ENCODE results near the gene GRIK2. TPM values are rescaled to one million over a fixed set of nuclear protein-coding genes. Genes with fewer than 3 reads are reported as not detected.

Gene GRIK2
- total RNA-seq, 4 donors from 2014 or later = 0.46 to 3.7 (median 1.8) TPM

GRCh38 chr6:101980924-101981323, 587.4 kb downstream of the GRIK2 start:
- Histone ChIP-seq H3K9me3 (no peaks in the 10 kb centered on the region), H3K4me1 (no peaks in the 10 kb centered on the region), H3K27me3 (no peaks in the 10 kb centered on the region), H3K4me3 (no peak overlapping the region), H3K27ac (replicated peaks in 1 of 4) (no peak overlapping the region), H3K36me3 (no peaks in the 10 kb centered on the region)
- DNase-seq (ENCODE audit: extremely low spot score) = no peak
- intact Hi-C loops (cut with DNase I) = no loop called here
- no peak for TF ChIP-seq EP300 (IDR thresholded peaks at IDR 0.05)
- TF ChIP-seq POLR2A (IDR thresholded peaks at IDR 0.05; ENCODE audit: low read depth) = no peak
- TF ChIP-seq CTCF (IDR thresholded peaks at IDR 0.05) = no peak
- TF ChIP-seq POLR2AphosphoS5 (IDR thresholded peaks at IDR 0.05) = no peak

- WGBS = 87% methylated on average over 3 of the region's 3 CpGs
- no peak for DNase-seq (ENCODE audit: extremely low spot score)
- Histone ChIP-seq H3K4me3 (no peak overlapping the region), H3K27me3 (no peaks in the 10 kb centered on the region), H3K4me1 (no peaks in the 10 kb centered on the region), H3K36me3 (no peaks in the 10 kb centered on the region), H3K27ac (replicated peaks in 1 of 4) (no peak overlapping the region), H3K9me3 (no peaks in the 10 kb centered on the region)
- TF ChIP-seq EP300 (IDR thresholded peaks at IDR 0.05) (no peak), POLR2AphosphoS5 (IDR thresholded peaks at IDR 0.05) (no peak), POLR2A (IDR thresholded peaks at IDR 0.05; ENCODE audit: low read depth) (no peak), CTCF (IDR thresholded peaks at IDR 0.05) (no peak)
- intact Hi-C loops (cut with DNase I) = no loop called here
These were observed 593.0 kb downstream of the GRIK2 start for GRCh38 chr6:101986476-101986875.

GRCh38 chr6:101992286-101992685, 598.8 kb downstream of the GRIK2 start:
- intact Hi-C loops (cut with DNase I) = no loop called here

GRCh38 chr6:101994521-101994920, 601.0 kb downstream of the GRIK2 start:
- intact Hi-C loops (cut with DNase I) = no loop called here
- no peak for TF ChIP-seq CTCF (IDR thresholded peaks at IDR 0.05)
- no peak for TF ChIP-seq EP300 (IDR thresholded peaks at IDR 0.05)
- no peak for TF ChIP-seq POLR2A (IDR thresholded peaks at IDR 0.05; ENCODE audit: low read depth)
- no peak for TF ChIP-seq POLR2AphosphoS5 (IDR thresholded peaks at IDR 0.05)
- Histone ChIP-seq H3K27me3 (no peaks in the 10 kb centered on the region), H3K9me3 (no peaks in the 10 kb centered on the region), H3K4me3 (no peak overlapping the region), H3K27ac (replicated peaks in 1 of 4) (no peak overlapping the region), H3K4me1 (no peaks in the 10 kb centered on the region), H3K36me3 (no peaks in the 10 kb centered on the region)
- no peak for DNase-seq (ENCODE audit: extremely low spot score)

More at GRCh38 chr6:101992286-101992685, 598.8 kb downstream of the GRIK2 start:
- Histone ChIP-seq H3K27me3 (no peaks in the 10 kb centered on the region), H3K36me3 (no peaks in the 10 kb centered on the region), H3K4me3 (no peak overlapping the region), H3K4me1 (no peaks in the 10 kb centered on the region), H3K9me3 (no peaks in the 10 kb centered on the region), H3K27ac (replicated peaks in 1 of 4) (no peak overlapping the region)
- no peak for DNase-seq (ENCODE audit: extremely low spot score)
- WGBS = 59% methylated on average over 5 of the region's 5 CpGs
- TF ChIP-seq POLR2A (IDR thresholded peaks at IDR 0.05; ENCODE audit: low read depth) (no peak), CTCF (IDR thresholded peaks at IDR 0.05) (no peak), EP300 (IDR thresholded peaks at IDR 0.05) (no peak), POLR2AphosphoS5 (IDR thresholded peaks at IDR 0.05) (no peak)

GRCh38 chr6:102015431-102015830, 621.9 kb downstream of the GRIK2 start:
- TF ChIP-seq POLR2A (IDR thresholded peaks at IDR 0.05; ENCODE audit: low read depth) (no peak), POLR2AphosphoS5 (IDR thresholded peaks at IDR 0.05) (no peak), EP300 (IDR thresholded peaks at IDR 0.05) (no peak), CTCF (IDR thresholded peaks at IDR 0.05) (no peak)
- no peaks in the 10 kb centered on the region for H3K27me3 ChIP-seq
- intact Hi-C loops (cut with DNase I) = no loop called here
- no peaks in the 10 kb centered on the region for H3K4me1 ChIP-seq
- DNase-seq (ENCODE audit: extremely low spot score) = no peak
- 75% methylated on average over 4 of the region's 4 CpGs for WGBS
- H3K36me3 ChIP-seq = no peaks in the 10 kb centered on the region
- H3K9me3 ChIP-seq = no peaks in the 10 kb centered on the region
- no peak overlapping the region for H3K27ac ChIP-seq (replicated peaks in 1 of 4)
- no peak overlapping the region for H3K4me3 ChIP-seq

Measured in esophagus muscularis mucosa (tissue), 4 donors.